ENCODE results near the gene MALRD1. TPM values are rescaled to one million over a fixed set of nuclear protein-coding genes. Genes with fewer than 3 reads are reported as not detected.
A peak's percentile ranks its signal among the peaks of the same experiment; 100 is the strongest.

MALRD1 gene
- total RNA-seq (2021; fragmentation: NEBNext Ultra II Directional; extraction: Animal tissue kit (Norgen Biotek cat#: 25700)) (0.32 and 0.92 TPM in 2 replicates), polyA plus RNA-seq (2011; rRNA removed) (0.28 and 0.35 TPM in 2 replicates), polyA minus RNA-seq (2011; rRNA and poly(A)+ RNA removed) (2.3 and 3.0 TPM in 2 replicates)
- 0.30 TPM for polyA plus RNA-seq (2011; cell fraction: cytosol; rRNA removed)
- 0.47 TPM for polyA plus RNA-seq (2011; cell fraction: nucleus; rRNA removed)
- 0.29 TPM in 3 of 4 replicates, not detected in the other for polyA plus RNA-seq (2012, experiment 1 of 2)
- polyA plus RNA-seq (2012, experiment 2 of 2), result not detected
- polyA plus RNA-seq (2013, experiment 1 of 2), result 0.14 TPM
- polyA plus RNA-seq (2013, experiment 2 of 2), result 0.44 TPM
- polyA minus RNA-seq (2011; cell fraction: cytosol; rRNA and poly(A)+ RNA removed), result 1.2 TPM
- 7.0 TPM for polyA minus RNA-seq (2011; cell fraction: nucleus; rRNA and poly(A)+ RNA removed)
- long read RNA-seq, experiment 1, result 0 reads
- long read RNA-seq, experiment 2, partial matches to known transcripts, result 0 of 1 reads
- long read RNA-seq, experiment 2, other reads (novel, unspliced or antisense), result 0 of 1 reads

DNA sequence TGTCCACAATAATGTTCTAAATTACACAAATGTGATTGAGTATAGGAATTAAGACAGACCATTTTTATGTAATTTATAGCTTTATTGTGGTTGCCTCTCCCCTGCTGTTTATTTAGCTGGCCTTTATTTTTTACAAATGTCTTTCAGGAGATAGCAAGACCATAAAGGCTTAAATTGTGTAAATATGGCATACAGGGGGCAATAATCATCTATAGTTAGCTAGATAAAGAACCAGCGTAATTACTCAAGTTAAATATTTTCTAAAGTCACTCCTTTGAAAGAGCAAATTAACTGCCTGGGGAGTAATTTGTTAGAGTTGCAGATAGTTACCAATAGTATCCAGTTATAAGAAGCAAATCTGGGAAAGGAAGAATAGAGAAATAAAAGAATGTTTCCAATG, at the start of gene MALRD1:
Gene MALRD1, plus strand, starts transcription at position 313 of the 400 bp plus-strand sequence. CDS start 138 bp downstream, outside the sequence.
- Histone ChIP-seq H4K91ac (replicated peaks; ENCODE audit: insufficient read length, low read length) (no peak within 1 kb of the TSS), H3K79me1 (ENCODE audit: low read depth, low read length) (no peaks in the 10 kb centered on the region), H3K56ac (replicated peaks; ENCODE audit: insufficient read length, low read depth, low read length) (no peak within 1 kb of the TSS), H2BK120ac (replicated peaks; ENCODE audit: low read depth, low read length) (no peak within 1 kb of the TSS), H3K27ac (ENCODE audit: low read depth, low read length) (no peak within 1 kb of the TSS), H2BK12ac (ENCODE audit: low read depth, low read length) (no peak within 1 kb of the TSS), H3K4ac (replicated peaks; ENCODE audit: insufficient read length, low read depth, low read length) (no peak within 1 kb of the TSS), H2BK15ac (ENCODE audit: low read length) (no peak within 1 kb of the TSS), H4K8ac (ENCODE audit: extremely low read depth, insufficient read depth, low read length) (no peak within 1 kb of the TSS), H3K79me2 (ENCODE audit: control insufficient read depth in 1 of 2, insufficient read depth in 2 of 2, low read length in 2 of 2) (no peaks in the 10 kb centered on the region), H2BK5ac (ENCODE audit: low read depth, low read length) (no peak within 1 kb of the TSS), H2AFZ (ENCODE audit: low read length) (0 out of 2 replicates have a peak within 1 kb of the TSS, but pooled peaks have one; percentile 67), H3K9ac (replicated peaks in 1 of 4; ENCODE audit: extremely low read depth in 1 of 4, low read depth in 3 of 4, low read length in 3 of 4) (no peak within 1 kb of the TSS), H3K23me2 (ENCODE audit: low read depth, low read length) (no peaks in the 10 kb centered on the region; the same call in 1 of the 2 replicates), H2BK20ac (ENCODE audit: low read length) (no peak within 1 kb of the TSS), H4K20me1 (replicated peaks in 1 of 2; ENCODE audit: control insufficient read depth in 1 of 2, insufficient read depth in 2 of 2, low read length in 2 of 2) (no peaks in the 10 kb centered on the region), H3K27me3 (replicated peaks in 1 of 4; ENCODE audit: control insufficient read depth in 3 of 4, extremely low read depth in 1 of 4, insufficient read depth in 3 of 4, low read length in 3 of 4) (no peaks in the 10 kb centered on the region), H3K18ac (ENCODE audit: extremely low read depth, low read length) (no peak within 1 kb of the TSS), H3K14ac (ENCODE audit: insufficient read length) (no peak within 1 kb of the TSS), H3K36me3 (ENCODE audit: control insufficient read depth in 2 of 4, insufficient read depth in 4 of 4, low read length in 3 of 4) (no peaks in the 10 kb centered on the region), H3K9me3 (ENCODE audit: insufficient read depth in 2 of 2, low read depth in 1 of 2, low read length in 1 of 2) (no peaks in the 10 kb centered on the region), H3K23ac (ENCODE audit: insufficient read length) (no peak within 1 kb of the TSS), H3K4me3 (ENCODE audit: extremely low read depth in 1 of 4, insufficient read depth in 2 of 4, low read depth in 3 of 4, low read length in 4 of 4) (no peak within 1 kb of the TSS), H3K4me2 (ENCODE audit: insufficient read depth in 1 of 2, low read depth in 2 of 2, low read length in 2 of 2) (no peak within 1 kb of the TSS), H2AK5ac (ENCODE audit: low read depth, low read length) (no peak within 1 kb of the TSS), H3K4me1 (replicated peaks in 1 of 4; ENCODE audit: control insufficient read depth in 3 of 4, insufficient read depth in 4 of 4, low read length in 3 of 4) (no peaks in the 10 kb centered on the region), H4K5ac (ENCODE audit: insufficient read length, low read depth, low read length) (no peak within 1 kb of the TSS)
- FAIRE-seq (no peak), DNase-seq (ENCODE audit: low read depth in 1 of 2, low spot score in 2 of 2) (no peak)
- CTCF ChIA-PET (ENCODE audit: partially characterized antibody), result no interaction called here
- POLR2A ChIA-PET (ENCODE audit: partially characterized antibody), result no interaction called here
- 100% methylated on average over 1 of the region's 1 CpG; no CpG with 5 or more reads in 1 of the 2 experiments for whole genome bisulfite sequencing, 2 experiments (ENCODE audit: extremely low coverage in 1 of 2, insufficient coverage in 1 of 2, insufficient read length in 1 of 2, insufficient replicate concordance in 2 of 2, low coverage in 1 of 2, low lambda C conversion rate in 2 of 2, missing lambda C conversion rate in 1 of 2)
- TF ChIP-seq HDAC2 (IDR thresholded peaks at IDR 0.05; ENCODE audit: borderline replicate concordance in 1 of 2, low read depth in 2 of 2, low read length in 2 of 2), result no peak
- no peak for TF ChIP-seq CBX8 (IDR thresholded peaks at IDR 0.05; ENCODE audit: borderline replicate concordance, low read depth, low read length)
- TF ChIP-seq RAD21 (IDR thresholded peaks at IDR 0.05 in 1 of 2, conservative IDR thresholded peaks at IDR 0.05 in 1 of 2; ENCODE audit: low read depth in 2 of 2, low read length in 2 of 2), result no peak
- TF ChIP-seq YY1 (IDR thresholded peaks at IDR 0.05; ENCODE audit: low read depth, low read length), result no peak
- no peak for TF ChIP-seq CHD2 (IDR thresholded peaks at IDR 0.05; ENCODE audit: low read length)
- TF ChIP-seq RXRA (IDR thresholded peaks at IDR 0.05; ENCODE audit: insufficient read depth, low read depth, low read length), result no peak
- TF ChIP-seq TBP (IDR thresholded peaks at IDR 0.05; ENCODE audit: low read depth, low read length), result no peak
- no peak for TF ChIP-seq KDM1A (IDR thresholded peaks at IDR 0.05; ENCODE audit: borderline replicate concordance, low read length)
- TF ChIP-seq BRCA1 (IDR thresholded peaks at IDR 0.05; ENCODE audit: low read depth, low read length), result no peak
- no peak for TF ChIP-seq E2F6 (IDR thresholded peaks at IDR 0.05)
- no peak for TF ChIP-seq NRF1 (IDR thresholded peaks at IDR 0.05; ENCODE audit: low read depth, low read length)
